Gastrocnemius medialis (tissue), 4 donors: ENCODE data around the gene LZTS2.

Experiments
- POLR2A ChIP-seq, 2 donors: fragments of 450-650 bp; IDR thresholded peaks; one replicate each; pipeline ENCODE4 v1.6.1; 2017; ENCODE audit warnings: antibody characterized with exemption in 2 of 2, mild to moderate bottlenecking in 2 of 2, moderate library complexity in 2 of 2
- TF ChIP-seq, protein P1 (sequence below), 5 experiments: fragments of 450-650 bp in 3 of 5; fragments of 200-600 bp in 2 of 5; sonication (generic) in 2 of 5; IDR thresholded peaks in 4 of 5; conservative IDR thresholded peaks in 1 of 5; 1 replicate in 4 of 5; 2 replicates in 1 of 5; pipeline ENCODE4 v1.5.1; 2016 to 2019; ENCODE audit warnings: antibody characterized with exemption in 5 of 5, mild to moderate bottlenecking in 3 of 5, moderate library complexity in 3 of 5

DNA sequence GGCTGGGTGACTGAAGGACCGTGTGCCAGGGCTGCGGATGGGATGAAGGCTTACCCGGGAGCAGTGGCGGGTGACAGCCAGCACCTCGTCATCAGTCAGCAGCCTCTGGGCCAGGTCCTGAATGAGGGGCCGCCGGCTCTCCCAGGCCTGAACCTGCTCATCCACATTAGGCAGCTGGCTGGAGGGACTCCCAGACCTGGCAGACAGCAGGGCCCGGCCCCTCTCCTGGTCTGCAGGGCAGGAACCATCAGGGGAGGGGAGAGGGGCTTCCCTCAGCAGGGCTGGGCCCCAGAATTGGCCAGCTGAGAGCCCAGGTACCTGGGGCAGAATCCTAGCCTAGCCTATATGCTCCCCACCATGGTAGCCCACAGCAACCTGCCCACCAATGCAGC lies 16.0 kb downstream of the LZTS2 start:
- TF ChIP-seq, protein P1, sequence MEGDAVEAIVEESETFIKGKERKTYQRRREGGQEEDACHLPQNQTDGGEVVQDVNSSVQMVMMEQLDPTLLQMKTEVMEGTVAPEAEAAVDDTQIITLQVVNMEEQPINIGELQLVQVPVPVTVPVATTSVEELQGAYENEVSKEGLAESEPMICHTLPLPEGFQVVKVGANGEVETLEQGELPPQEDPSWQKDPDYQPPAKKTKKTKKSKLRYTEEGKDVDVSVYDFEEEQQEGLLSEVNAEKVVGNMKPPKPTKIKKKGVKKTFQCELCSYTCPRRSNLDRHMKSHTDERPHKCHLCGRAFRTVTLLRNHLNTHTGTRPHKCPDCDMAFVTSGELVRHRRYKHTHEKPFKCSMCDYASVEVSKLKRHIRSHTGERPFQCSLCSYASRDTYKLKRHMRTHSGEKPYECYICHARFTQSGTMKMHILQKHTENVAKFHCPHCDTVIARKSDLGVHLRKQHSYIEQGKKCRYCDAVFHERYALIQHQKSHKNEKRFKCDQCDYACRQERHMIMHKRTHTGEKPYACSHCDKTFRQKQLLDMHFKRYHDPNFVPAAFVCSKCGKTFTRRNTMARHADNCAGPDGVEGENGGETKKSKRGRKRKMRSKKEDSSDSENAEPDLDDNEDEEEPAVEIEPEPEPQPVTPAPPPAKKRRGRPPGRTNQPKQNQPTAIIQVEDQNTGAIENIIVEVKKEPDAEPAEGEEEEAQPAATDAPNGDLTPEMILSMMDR (IDR thresholded peaks at IDR 0.05 in 4 of 5, conservative IDR thresholded peaks at IDR 0.05 in 1 of 5): no peak
- no peak for TF ChIP-seq POLR2A (IDR thresholded peaks at IDR 0.05)
